Measurements from ENCODE around the gene PINLYP. TPM values are rescaled to one million over a fixed set of nuclear protein-coding genes. Genes with fewer than 3 reads are reported as not detected.

Gene PINLYP
- total and polyA plus RNA-seq, 9 of the 15 experiments (the other 6 are each of a cell fraction or from before 2014, with no cell fraction given): 1.00 to 6.7 (median 2.2) TPM

DNA sequence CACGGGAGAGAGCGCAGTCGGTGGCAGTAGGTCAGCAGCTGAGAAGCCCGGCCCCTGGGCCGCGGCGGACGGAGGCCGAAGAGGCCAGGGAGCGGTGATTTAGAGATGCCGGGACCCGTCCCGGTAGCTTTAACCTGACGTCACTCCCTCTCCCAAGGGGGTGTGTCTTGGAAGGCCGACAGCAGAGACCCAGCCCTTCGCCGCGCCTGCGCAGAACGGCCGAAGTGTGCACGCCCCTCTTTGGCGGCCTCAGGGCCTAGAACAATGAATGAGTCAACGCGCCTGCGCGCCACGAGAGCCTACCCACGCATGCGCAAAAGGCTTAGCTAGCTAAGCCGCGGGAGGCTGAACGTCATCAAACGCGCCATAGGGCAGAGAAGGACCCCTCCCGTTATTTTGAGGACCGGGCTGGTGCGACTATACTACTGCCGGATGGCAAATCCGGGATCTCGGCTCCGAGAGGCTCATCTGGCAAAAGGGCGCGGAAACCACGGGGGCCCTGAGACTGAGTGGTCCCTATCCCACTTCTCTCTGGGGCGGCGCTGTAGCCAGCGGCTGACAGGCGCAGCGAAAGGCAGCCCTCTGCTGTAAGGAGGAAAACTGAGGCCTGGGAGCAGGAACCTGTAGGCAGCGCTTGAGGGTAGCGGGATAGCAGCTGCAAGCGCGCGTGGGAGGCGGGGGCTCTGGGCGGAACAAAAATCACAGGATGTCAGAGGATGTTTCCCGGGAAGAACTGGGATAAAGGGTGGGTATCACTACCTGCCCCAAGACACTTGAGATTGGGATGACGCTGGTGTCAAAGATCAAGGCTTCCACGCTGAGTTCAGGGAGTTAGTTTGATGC is 20.6 kb downstream of the PINLYP start, which contains the start of the genes IRGQ and ZNF576 (continued):
- TF ChIP-seq MYBL2 (IDR thresholded peaks at IDR 0.05; ENCODE audit: low read depth): no peak; the same call in 1 of the 2 replicates
- no peak for TF ChIP-seq MYBL2 (CRISPR knock-in tag; IDR thresholded peaks at IDR 0.05; ENCODE audit: borderline replicate concordance)
- peak; percentile 77 for TF ChIP-seq HDAC2 (IDR thresholded peaks at IDR 0.05)
- TF ChIP-seq NCOA2 (IDR thresholded peaks at IDR 0.05; ENCODE audit: partially characterized antibody in 2 of 2): peak in 1 of 2 experiments; percentile 99
- peak; percentile 33 to 77; a peak in 1 of 4 replicates for TF ChIP-seq SRF (CRISPR knock-in tag; IDR thresholded peaks at IDR 0.05)
- TF ChIP-seq MEF2A (IDR thresholded peaks at IDR 0.05; ENCODE audit: control insufficient read depth, low read depth, low read length): no peak
- TF ChIP-seq, protein P1, sequence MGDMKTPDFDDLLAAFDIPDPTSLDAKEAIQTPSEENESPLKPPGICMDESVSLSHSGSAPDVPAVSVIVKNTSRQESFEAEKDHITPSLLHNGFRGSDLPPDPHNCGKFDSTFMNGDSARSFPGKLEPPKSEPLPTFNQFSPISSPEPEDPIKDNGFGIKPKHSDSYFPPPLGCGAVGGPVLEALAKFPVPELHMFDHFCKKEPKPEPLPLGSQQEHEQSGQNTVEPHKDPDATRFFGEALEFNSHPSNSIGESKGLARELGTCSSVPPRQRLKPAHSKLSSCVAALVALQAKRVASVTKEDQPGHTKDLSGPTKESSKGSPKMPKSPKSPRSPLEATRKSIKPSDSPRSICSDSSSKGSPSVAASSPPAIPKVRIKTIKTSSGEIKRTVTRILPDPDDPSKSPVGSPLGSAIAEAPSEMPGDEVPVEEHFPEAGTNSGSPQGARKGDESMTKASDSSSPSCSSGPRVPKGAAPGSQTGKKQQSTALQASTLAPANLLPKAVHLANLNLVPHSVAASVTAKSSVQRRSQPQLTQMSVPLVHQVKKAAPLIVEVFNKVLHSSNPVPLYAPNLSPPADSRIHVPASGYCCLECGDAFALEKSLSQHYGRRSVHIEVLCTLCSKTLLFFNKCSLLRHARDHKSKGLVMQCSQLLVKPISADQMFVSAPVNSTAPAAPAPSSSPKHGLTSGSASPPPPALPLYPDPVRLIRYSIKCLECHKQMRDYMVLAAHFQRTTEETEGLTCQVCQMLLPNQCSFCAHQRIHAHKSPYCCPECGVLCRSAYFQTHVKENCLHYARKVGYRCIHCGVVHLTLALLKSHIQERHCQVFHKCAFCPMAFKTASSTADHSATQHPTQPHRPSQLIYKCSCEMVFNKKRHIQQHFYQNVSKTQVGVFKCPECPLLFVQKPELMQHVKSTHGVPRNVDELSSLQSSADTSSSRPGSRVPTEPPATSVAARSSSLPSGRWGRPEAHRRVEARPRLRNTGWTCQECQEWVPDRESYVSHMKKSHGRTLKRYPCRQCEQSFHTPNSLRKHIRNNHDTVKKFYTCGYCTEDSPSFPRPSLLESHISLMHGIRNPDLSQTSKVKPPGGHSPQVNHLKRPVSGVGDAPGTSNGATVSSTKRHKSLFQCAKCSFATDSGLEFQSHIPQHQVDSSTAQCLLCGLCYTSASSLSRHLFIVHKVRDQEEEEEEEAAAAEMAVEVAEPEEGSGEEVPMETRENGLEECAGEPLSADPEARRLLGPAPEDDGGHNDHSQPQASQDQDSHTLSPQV (IDR thresholded peaks at IDR 0.05): no peak
- TF ChIP-seq, protein P2, sequence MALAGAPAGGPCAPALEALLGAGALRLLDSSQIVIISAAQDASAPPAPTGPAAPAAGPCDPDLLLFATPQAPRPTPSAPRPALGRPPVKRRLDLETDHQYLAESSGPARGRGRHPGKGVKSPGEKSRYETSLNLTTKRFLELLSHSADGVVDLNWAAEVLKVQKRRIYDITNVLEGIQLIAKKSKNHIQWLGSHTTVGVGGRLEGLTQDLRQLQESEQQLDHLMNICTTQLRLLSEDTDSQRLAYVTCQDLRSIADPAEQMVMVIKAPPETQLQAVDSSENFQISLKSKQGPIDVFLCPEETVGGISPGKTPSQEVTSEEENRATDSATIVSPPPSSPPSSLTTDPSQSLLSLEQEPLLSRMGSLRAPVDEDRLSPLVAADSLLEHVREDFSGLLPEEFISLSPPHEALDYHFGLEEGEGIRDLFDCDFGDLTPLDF (CRISPR knock-in tag; IDR thresholded peaks at IDR 0.05): no peak
- TF ChIP-seq, protein P3, sequence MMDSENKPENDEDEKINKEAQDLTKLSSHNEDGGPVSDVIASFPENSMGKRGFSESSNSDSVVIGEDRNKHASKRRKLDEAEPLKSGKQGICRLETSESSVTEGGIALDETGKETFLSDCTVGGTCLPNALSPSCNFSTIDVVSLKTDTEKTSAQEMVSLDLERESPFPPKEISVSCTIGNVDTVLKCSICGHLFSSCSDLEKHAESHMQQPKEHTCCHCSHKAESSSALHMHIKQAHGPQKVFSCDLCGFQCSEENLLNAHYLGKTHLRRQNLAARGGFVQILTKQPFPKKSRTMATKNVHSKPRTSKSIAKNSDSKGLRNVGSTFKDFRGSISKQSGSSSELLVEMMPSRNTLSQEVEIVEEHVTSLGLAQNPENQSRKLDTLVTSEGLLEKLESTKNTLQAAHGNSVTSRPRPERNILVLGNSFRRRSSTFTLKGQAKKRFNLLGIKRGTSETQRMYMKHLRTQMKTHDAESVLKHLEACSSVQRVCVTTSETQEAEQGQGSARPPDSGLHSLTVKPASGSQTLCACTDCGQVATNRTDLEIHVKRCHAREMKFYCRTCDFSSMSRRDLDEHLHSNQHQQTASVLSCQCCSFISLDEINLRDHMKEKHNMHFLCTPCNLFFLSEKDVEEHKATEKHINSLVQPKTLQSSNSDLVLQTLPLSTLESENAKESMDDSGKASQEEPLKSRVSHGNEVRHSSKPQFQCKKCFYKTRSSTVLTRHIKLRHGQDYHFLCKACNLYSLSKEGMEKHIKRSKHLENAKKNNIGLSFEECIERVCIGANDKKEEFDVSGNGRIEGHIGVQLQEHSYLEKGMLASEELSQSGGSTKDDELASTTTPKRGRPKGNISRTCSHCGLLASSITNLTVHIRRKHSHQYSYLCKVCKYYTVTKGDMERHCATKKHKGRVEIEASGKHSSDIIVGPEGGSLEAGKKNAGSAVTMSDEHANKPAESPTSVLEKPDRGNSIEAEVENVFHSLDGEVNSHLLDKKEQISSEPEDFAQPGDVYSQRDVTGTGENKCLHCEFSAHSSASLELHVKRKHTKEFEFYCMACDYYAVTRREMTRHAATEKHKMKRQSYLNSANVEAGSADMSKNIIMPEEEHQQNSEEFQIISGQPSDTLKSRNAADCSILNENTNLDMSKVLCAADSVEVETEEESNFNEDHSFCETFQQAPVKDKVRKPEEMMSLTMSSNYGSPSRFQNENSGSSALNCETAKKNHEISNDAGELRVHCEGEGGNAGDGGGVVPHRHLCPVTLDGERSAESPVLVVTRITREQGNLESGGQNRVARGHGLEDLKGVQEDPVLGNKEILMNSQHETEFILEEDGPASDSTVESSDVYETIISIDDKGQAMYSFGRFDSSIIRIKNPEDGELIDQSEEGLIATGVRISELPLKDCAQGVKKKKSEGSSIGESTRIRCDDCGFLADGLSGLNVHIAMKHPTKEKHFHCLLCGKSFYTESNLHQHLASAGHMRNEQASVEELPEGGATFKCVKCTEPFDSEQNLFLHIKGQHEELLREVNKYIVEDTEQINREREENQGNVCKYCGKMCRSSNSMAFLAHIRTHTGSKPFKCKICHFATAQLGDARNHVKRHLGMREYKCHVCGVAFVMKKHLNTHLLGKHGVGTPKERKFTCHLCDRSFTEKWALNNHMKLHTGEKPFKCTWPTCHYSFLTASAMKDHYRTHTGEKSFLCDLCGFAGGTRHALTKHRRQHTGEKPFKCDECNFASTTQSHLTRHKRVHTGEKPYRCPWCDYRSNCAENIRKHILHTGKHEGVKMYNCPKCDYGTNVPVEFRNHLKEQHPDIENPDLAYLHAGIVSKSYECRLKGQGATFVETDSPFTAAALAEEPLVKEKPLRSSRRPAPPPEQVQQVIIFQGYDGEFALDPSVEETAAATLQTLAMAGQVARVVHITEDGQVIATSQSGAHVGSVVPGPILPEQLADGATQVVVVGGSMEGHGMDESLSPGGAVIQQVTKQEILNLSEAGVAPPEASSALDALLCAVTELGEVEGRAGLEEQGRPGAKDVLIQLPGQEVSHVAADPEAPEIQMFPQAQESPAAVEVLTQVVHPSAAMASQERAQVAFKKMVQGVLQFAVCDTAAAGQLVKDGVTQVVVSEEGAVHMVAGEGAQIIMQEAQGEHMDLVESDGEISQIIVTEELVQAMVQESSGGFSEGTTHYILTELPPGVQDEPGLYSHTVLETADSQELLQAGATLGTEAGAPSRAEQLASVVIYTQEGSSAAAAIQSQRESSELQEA (IDR thresholded peaks at IDR 0.05; ENCODE audit: low read depth): peak; percentile 93
- TF ChIP-seq NEUROD1 (IDR thresholded peaks at IDR 0.05; ENCODE audit: borderline replicate concordance, low read depth, low read length, partially characterized antibody): peak; percentile 81
- TF ChIP-seq TCF7 (IDR thresholded peaks at IDR 0.05; ENCODE audit: borderline replicate concordance): no peak
- TF ChIP-seq CXXC5 (CRISPR knock-in tag; IDR thresholded peaks at IDR 0.05): peak; percentile 52

All from K562 (cell line).